Upper lobe of left lung (tissue), 6 donors: ENCODE measurements around the gene ABHD8. TPM values are rescaled to one million over a fixed set of nuclear protein-coding genes. Genes with fewer than 3 reads are reported as not detected.

Experiments
- ATAC-seq, 2 donors: fragments of 200-7000 bp; cut with Tn5 transposase; one replicate each; pipeline ENCODE4 v1.9.1; 2022; ENCODE audit warnings: mild to moderate bottlenecking in 2 of 2, moderate library complexity in 2 of 2; ENCODE audit not compliant: low FRiP score in 2 of 2
- DNase-seq, 2 donors: peaks; one replicate each; pipeline ENCODE4 v3.0.0-alpha.2; 2019 to 2020
- H3K27ac ChIP-seq, 4 donors: fragments of 200-600 bp; sonication (generic); one replicate each; pipeline ENCODE4 v1.5.1; 2016 to 2019
- H3K27me3 ChIP-seq, 4 donors: fragments of 200-600 bp; sonication (generic); one replicate each; pipeline ENCODE4 v1.5.1; 2017 to 2019
- H3K36me3 ChIP-seq, 4 donors: fragments of 200-600 bp; sonication (generic); one replicate each; pipeline ENCODE4 v1.5.1; 2016 to 2019
- H3K4me1 ChIP-seq, 4 donors: fragments of 200-600 bp; sonication (generic); one replicate each; pipeline ENCODE4 v1.5.1; 2018 to 2019
- H3K4me3 ChIP-seq, 4 donors: fragments of 200-600 bp; sonication (generic); one replicate each; pipeline ENCODE4 v1.5.1; 2017 to 2019; ENCODE audit warnings: mild to moderate bottlenecking in 2 of 4, moderate library complexity in 1 of 4
- H3K9me3 ChIP-seq, 4 donors: fragments of 200-600 bp; sonication (generic); one replicate each; pipeline ENCODE4 v1.5.1; 2018 to 2019
- EP300 ChIP-seq, 4 donors: sonication (generic); formaldehyde crosslinking; IDR thresholded peaks; one replicate each; pipeline ENCODE4 v1.5.1; 2017; ENCODE audit warnings: antibody characterized with exemption in 4 of 4, control low read depth in 2 of 4
- POLR2A ChIP-seq, 4 donors: fragments of 450-650 bp; IDR thresholded peaks; one replicate each; pipeline ENCODE4 v1.5.1; 2016 to 2017; ENCODE audit warnings: antibody characterized with exemption in 4 of 4, mild to moderate bottlenecking in 2 of 4
- POLR2AphosphoS5 ChIP-seq, 2 donors: sonication (generic); formaldehyde crosslinking; IDR thresholded peaks; one replicate each; pipeline ENCODE4 v1.5.1; 2017; ENCODE audit warnings: antibody characterized with exemption in 2 of 2
- WGBS, 2 donors: methylation state at CpG; one replicate each; pipeline ENCODE4 v1.1.5; 2017 to 2018; 5-methylcytosine and 5-hydroxymethylcytosine counted together
- total RNA-seq, 6 donors: library from RNA; depleted of rRNA in 4 of 6; stranded (reverse); fragments of >200 nt in 4 of 6; gene quantifications; one replicate each; pipeline versions ENCODE4 v1.1.0 to v1.2.1, GENCODE V29; 2016 to 2021
- TF ChIP-seq, protein P1 (sequence below), 6 experiments: fragments of 450-650 bp in 4 of 6; fragments of 200-600 bp in 2 of 6; sonication (generic) in 2 of 6; IDR thresholded peaks; one replicate each; pipeline ENCODE4 v1.5.1; 2016 to 2019; ENCODE audit warnings: antibody characterized with exemption in 6 of 6
- donor health status: DM: no; HTN: no; CAD: no; lungs with moderate emphysema.
- donor health status: DM: no; HTN: yes; CAD: no; lungs with severe emphysema.

ABHD8 gene
- total RNA-seq, 6 donors from 2014 or later, result 19.7 to 23.4 (median 21.2) TPM

DNA sequence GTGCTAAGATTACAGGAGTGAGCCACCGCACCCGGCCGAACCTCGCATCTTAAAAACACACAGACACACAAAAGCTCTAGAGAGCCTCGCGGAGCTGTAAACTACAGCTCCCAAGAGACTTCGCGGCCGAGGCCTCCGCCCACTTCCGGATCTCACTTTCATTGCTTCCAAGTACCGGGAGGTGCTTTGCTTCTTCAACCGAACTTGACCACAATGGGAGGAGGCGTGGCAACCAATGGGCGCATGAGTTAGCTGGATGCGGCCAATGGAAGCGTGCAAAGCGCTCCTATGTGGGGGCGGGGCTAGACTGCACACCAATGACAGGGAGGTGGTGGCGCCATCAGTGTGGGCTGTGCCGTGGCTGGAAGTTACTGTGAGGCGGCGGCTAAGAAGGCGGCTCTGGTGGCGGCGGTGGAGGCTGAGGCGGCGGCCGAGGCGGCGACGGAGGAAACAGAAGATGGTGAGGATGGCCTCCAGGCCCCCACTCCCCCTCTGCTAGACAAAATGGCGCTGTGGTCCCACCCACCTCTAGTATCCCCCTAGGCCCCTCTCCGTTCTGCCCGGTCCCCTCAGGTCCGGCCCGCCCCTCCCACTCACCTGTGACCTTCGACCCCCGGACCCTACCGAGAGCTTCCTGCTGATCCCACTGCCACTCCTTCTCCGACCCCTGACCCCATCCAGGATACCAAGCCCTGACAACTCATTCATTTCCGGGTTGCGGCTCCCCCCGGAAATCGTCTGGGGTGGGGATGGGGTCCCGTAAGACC lies 6.2 kb upstream of the ABHD8 start, which contains the start of gene DDA1:
Gene DDA1, plus strand, starts transcription at position 366 of the 767 bp plus-strand sequence. Its CDS starts 92 bp downstream, at position 458.
- TF ChIP-seq EP300 (IDR thresholded peaks at IDR 0.05) (no peak), POLR2AphosphoS5 (IDR thresholded peaks at IDR 0.05) (peak; percentile 69 to 77), POLR2A (IDR thresholded peaks at IDR 0.05) (peak in 3 of 4 donors; percentile 19 to 78 (median 40))
- TF ChIP-seq, protein P1, sequence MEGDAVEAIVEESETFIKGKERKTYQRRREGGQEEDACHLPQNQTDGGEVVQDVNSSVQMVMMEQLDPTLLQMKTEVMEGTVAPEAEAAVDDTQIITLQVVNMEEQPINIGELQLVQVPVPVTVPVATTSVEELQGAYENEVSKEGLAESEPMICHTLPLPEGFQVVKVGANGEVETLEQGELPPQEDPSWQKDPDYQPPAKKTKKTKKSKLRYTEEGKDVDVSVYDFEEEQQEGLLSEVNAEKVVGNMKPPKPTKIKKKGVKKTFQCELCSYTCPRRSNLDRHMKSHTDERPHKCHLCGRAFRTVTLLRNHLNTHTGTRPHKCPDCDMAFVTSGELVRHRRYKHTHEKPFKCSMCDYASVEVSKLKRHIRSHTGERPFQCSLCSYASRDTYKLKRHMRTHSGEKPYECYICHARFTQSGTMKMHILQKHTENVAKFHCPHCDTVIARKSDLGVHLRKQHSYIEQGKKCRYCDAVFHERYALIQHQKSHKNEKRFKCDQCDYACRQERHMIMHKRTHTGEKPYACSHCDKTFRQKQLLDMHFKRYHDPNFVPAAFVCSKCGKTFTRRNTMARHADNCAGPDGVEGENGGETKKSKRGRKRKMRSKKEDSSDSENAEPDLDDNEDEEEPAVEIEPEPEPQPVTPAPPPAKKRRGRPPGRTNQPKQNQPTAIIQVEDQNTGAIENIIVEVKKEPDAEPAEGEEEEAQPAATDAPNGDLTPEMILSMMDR (IDR thresholded peaks at IDR 0.05), result peak in 1 of 6 experiments; percentile 13
- no peaks in the 10 kb centered on the region for H3K27me3 ChIP-seq
- peaks cover 34 to 50% (median 43%) of the 10 kb centered on the region in 4 donors for H3K4me1 ChIP-seq
- no peaks in the 10 kb centered on the region for H3K9me3 ChIP-seq
- DNase-seq (peak; percentile 92 to 100), ATAC-seq (peak; percentile 94 to 96)
- H3K4me3 ChIP-seq, result peak within 1 kb of the TSS; percentile 79 to 98 (median 86)
- H3K27ac ChIP-seq, result peak within 1 kb of the TSS; percentile 75 to 91 (median 86)
- H3K36me3 ChIP-seq, result peaks cover 2 to 21% (median 12%) of the 10 kb centered on the region in 4 donors
- 0 to 1% methylated on average over 43 to 46 of the region's 46 CpGs for WGBS, 2 donors

DNA sequence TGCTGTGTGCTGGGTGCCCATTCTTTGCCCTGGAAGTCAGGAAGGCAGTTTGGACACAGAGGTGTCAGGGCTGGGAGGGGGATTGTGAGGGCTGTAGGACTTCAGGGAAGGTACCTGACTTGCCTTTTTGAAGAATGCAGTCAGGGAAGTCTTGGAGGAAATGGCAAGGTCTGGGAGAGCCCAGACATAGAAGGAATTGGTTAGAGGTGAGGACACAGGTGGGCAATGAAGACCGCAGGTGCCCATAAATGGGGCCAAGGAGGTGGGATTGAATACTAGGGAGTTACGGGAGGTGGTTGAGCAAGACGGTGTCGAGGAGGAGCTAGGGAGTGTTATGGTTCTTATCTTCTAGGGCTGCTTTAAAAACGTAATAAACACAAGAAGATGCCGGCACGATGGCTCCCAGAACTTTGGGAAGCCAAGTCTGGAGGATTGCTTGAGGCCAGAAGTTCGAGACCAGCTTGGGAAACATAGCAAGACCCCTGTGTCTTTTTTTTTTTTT lies 4.7 kb upstream of the ABHD8 start:
- H3K27me3 ChIP-seq, result no peaks in the 10 kb centered on the region
- no peaks in the 10 kb centered on the region for H3K9me3 ChIP-seq
- peaks cover 0 to 12% (median 3%) of the 10 kb centered on the region in 4 donors for H3K36me3 ChIP-seq
- peaks cover 44 to 63% (median 54%) of the 10 kb centered on the region in 4 donors for H3K4me1 ChIP-seq
- 84 to 88% methylated on average over 8 of the region's 8 CpGs for WGBS, 2 donors
- TF ChIP-seq EP300 (IDR thresholded peaks at IDR 0.05), result no peak
- no peak for TF ChIP-seq POLR2AphosphoS5 (IDR thresholded peaks at IDR 0.05)
- TF ChIP-seq POLR2A (IDR thresholded peaks at IDR 0.05), result no peak
- TF ChIP-seq, protein P1 (IDR thresholded peaks at IDR 0.05), result no peak
- DNase-seq, result no peak
- H3K27ac ChIP-seq, result no peak overlapping the region
- H3K4me3 ChIP-seq, result no peak overlapping the region
- ATAC-seq, result no peak

DNA sequence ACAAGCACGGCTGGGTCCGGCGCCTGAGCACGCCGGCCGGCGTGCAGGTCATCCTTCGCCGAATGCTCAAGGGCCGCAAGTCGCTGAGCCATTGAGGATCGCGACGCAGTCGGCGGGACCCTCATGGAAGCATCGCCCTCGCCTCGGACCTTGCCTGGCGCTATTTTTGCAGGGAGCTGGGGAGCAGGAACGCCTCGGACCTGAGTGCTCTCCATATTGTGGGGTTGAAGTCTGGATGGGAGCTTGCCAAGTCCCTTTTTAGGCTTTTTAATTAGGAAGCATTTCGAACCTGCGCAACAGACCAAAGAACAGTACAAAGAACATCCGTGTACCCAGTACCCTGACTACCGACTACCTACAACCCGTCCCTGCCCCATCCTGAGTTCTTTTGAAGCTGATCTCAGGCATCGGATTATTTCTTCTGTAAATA lies 3.1 kb upstream of the ABHD8 start:
- H3K9me3 ChIP-seq, result no peaks in the 10 kb centered on the region
- H3K4me3 ChIP-seq, result peak overlapping the region; percentile 76 to 88 (median 82)
- no peak for ATAC-seq
- TF ChIP-seq, protein P1 (IDR thresholded peaks at IDR 0.05), result no peak
- TF ChIP-seq POLR2A (IDR thresholded peaks at IDR 0.05), result no peak
- no peak for TF ChIP-seq EP300 (IDR thresholded peaks at IDR 0.05)
- no peak for TF ChIP-seq POLR2AphosphoS5 (IDR thresholded peaks at IDR 0.05)
- no peaks in the 10 kb centered on the region for H3K27me3 ChIP-seq
- H3K36me3 ChIP-seq, result no peaks in the 10 kb centered on the region
- H3K27ac ChIP-seq, result peak overlapping the region; percentile 87 to 96 (median 89)
- WGBS, 2 donors, result 15 to 33% methylated on average over 7 to 19 of the region's 28 CpGs
- no peak for DNase-seq
- peaks cover 46 to 76% (median 59%) of the 10 kb centered on the region in 4 donors for H3K4me1 ChIP-seq

DNA sequence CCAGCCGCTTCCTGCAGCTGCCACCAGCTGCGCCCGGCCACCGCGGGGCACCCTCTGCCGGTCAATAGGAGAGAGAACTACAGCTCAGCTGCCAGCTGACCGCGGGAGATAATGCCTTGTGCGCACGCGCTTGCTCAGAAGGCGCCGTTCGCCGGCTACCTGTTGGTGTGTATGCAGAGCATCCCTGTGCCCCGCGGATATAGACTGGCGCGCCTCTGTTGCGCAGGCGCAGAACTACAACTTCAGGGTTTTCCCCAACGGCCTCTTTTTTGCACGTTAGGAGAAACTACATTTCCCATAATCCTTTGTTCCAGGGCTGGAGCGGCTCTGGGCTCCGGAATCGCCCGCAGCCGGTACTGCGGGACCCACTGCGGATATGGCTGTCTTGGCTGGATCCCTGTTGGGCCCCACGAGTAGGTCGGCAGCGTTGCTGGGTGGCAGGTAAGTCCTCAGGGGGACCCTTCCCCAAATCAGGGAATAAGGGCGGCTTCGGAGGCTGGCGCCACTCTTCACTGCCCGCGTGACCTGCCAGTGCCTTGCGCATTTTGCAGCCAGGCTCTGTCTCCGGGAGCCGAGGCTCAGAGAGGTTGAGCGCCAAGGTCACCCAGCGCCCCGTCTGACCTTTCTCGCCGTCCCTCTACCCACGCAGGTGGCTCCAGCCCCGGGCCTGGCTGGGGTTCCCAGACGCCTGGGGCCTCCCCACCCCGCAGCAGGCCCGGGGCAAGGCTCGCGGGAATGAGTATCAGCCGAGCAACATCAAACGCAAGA lies 2.5 kb upstream of the ABHD8 start, which contains the start of gene MRPL34:
Gene MRPL34, plus strand, starts transcription at position 356 of the 768 bp plus-strand sequence. Its CDS starts 21 bp downstream, at position 377.
- Histone ChIP-seq H3K27me3 (no peaks in the 10 kb centered on the region), H3K4me3 (peak within 1 kb of the TSS; percentile 76 to 88 (median 82)), H3K4me1 (peaks cover 40 to 76% (median 55%) of the 10 kb centered on the region in 4 donors), H3K27ac (peak within 1 kb of the TSS; percentile 87 to 96 (median 89)), H3K9me3 (no peaks in the 10 kb centered on the region), H3K36me3 (peaks cover 0 to 4% (median 1%) of the 10 kb centered on the region in 4 donors)
- 0 to 1% methylated on average over 4 to 33 of the region's 55 CpGs for WGBS, 2 donors
- TF ChIP-seq EP300 (IDR thresholded peaks at IDR 0.05), result no peak
- TF ChIP-seq POLR2A (IDR thresholded peaks at IDR 0.05), result peak in 3 of 4 donors; percentile 46 to 77 (median 74)
- TF ChIP-seq, protein P1 (IDR thresholded peaks at IDR 0.05), result peak; percentile 77 to 98 (median 94)
- peak in 1 of 2 donors; percentile 92 for TF ChIP-seq POLR2AphosphoS5 (IDR thresholded peaks at IDR 0.05)
- ATAC-seq, result peak; percentile 74 to 92
- DNase-seq, result peak; percentile 97 to 99
